ENCODE data around the gene SEPSECS.
"Not testable (repeated sequence)": the region's sequence is repeated elsewhere in the genome, so short reads cannot be mapped to it uniquely, and the experiment has no call there.

SEPSECS gene

DNA sequence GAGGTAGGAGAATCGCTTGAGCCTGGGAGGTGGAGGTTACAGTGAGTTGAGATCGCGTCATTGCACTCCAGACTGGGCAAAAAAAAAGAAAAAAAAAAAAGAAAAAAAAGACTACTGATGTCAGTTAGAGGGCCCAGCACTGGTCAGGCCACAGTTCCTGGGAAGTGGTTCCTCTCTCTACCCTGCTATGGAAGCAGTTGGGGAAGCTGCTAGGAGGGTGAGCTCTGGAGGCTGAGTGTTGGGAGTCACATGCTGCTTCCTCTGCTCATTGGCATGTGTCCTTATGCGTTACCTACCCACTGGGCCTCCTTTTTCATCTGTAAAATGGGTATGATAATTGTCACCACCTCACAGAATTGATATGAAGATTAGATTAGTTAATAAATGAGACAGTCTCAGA is 50.7 kb downstream of the SEPSECS start:
- no peak for DNase-seq (ENCODE audit: low read depth)

DNA sequence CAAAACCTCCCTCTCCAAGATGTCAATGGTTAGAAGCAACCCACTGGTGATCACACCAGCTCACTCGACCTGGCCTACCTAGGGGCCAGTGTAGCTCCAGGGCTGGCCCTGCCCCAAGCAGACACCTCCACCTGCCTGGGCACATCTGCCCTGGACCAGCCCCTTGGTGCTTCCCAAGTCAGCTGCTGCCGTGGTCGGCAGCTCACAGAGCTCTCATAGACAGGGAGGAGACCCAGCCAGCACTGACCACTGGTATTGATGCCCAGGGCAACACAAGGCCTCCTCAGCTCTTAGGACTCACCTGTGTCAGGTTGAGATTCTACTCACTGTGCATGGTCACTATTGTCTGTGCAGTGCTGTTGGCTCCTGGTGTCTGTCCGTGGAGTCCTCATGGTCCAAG is 51.7 kb downstream of the SEPSECS start:
- no peak for DNase-seq (ENCODE audit: low read depth)

- DNase-seq (ENCODE audit: low read depth) = no peak
Measured at GRCh38 chr4:25107827-25108516, 52.3 kb downstream of the SEPSECS start.

- no peak for DNase-seq (ENCODE audit: low read depth)
Measured at GRCh38 chr4:25106363-25107151, 53.7 kb downstream of the SEPSECS start.

DNA sequence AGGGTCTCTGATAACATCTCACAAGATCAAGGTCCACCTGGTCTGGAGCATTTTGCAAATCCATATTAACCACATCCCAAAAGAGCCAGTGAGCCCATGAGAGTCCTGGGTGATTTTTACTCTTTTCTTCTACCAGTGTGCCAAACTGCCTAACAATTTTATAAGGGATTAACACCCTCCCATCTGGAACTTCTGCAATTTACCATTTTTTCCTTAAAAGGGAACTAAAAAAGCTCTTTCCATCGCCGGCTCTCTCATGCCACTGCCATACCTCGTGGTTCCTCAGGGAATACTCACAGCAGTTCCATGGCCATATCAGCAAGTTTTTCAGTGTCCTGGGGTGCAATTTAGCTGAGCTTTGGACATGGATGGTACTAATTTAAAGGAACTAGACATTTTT is 55.7 kb downstream of the SEPSECS start:
- no peak for DNase-seq (ENCODE audit: low read depth)

DNA sequence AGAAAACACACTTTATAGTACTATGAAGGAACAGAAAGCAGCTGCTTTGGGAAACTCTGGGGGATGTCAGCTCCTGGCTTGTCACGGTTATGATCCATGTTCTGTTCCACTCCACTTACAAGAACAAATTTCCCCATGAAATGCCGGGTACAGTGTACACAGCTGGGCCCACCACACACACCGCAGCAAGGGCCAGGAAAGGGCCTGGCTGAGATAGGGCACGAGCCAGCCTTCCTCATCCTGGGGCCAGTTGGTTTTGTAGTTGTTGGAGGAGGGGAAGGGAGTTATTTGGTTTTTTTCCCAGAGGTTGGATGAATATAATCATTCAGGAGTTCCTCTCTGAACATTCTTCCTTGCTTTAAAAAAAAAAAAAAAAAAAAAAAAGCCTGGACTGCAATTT is 56.8 kb downstream of the SEPSECS start:
- peak; percentile 46 for DNase-seq (ENCODE audit: low read depth)

- no peak for DNase-seq (ENCODE audit: low read depth)
Measured at GRCh38 chr4:25101836-25102235, 58.4 kb downstream of the SEPSECS start.

GRCh38 chr4:25100710-25101109 is 59.5 kb downstream of the SEPSECS start:
- DNase-seq (ENCODE audit: low read depth) = no peak

DNA sequence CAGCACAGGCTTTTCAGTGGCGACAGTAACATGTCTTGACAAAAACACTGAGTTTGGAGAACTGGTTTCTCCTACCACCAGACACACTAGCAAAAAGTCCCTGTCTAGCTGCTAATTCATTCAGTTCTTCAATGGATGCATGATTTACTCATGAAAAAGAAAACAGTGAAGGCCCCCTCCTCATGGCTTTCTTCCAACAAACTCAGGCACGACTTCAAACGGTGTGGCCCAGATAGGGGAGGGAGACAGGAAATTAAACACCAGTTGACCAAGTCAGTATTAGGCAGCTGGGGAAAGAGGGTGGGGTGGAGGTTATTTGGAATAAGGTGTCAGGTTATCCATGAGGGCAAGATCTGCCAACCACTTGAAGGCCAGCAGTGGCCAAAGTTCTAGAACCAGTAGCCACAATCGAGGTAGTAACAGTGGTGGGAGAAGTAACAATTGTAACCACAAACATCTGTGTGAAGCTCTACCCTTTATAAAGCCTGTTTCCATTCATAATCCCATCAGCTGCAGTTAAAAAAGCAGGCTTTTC is 60.2 kb downstream of the SEPSECS start:
- DNase-seq (ENCODE audit: low read depth) = no peak

DNA sequence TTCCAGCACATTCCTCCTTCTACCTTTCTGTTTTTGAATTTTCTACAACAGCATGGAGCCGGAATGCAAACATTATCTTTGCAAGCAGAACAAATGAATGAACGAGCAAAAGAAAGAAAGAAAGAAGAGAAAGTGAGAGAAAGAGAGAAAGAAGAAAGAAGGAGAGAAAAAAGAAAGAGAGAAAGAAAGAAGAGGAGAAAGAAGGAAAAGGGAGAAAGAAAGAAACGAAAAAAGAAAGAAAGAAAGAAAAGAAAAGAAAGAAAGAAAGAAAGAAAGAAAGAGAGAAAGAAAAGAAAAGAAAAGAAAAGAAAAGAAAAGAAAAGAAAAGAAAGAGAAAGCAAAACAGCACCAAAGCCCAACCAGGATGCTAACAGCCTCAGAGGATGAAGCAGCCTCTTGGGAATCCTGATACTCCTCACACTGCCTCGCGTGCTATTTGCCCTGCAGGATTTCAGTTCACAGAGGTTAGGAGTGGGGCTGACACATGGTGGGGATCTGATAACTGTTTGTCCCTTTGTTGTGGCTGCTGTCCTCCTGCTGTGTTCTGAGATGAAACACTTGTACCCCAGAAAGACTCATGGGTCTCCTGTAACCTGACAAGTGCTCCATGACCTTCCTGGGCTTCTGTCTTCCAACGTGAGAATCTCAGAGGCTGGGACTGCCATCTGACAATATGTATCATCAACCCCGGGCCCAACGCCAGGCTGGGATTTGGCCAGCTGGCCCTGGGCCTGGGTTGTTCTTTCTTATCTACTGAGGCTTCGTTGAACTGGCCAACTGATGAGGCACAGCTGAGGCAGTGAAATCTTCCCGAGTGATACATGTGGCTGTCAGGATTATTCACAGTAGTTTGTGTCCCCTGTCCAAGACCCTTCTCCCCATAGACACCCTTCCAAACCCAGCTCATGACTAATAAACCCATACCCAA is 61.0 kb downstream of the SEPSECS start:
- DNase-seq (ENCODE audit: low read depth) = no peak

GRCh38 chr4:25096981-25097443 is 63.2 kb downstream of the SEPSECS start:
- DNase-seq (ENCODE audit: low read depth) = no peak

- no peak for DNase-seq (ENCODE audit: low read depth)
Measured at GRCh38 chr4:25096251-25096980, 63.8 kb downstream of the SEPSECS start.

DNA sequence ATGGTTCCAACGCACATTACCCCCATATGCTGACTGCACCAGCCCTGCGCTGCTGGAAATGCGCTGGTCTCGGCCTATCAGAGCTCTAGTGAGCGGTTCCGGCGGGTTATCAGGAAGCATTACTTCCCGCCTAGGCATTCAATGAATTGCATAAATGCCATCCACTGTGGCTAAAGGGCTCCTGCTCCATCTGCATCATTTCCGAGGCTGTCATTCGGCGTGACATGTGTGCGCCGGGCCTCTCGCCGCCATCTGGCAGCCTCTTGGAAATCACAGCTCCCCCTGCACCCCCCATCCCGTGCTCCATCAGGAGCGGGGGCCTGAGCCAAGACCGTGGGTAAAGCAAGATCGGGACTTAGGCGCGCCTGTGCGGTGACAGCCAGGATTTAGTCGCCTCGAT is 64.4 kb downstream of the SEPSECS start:
- DNase-seq (ENCODE audit: low read depth) = no peak

DNA sequence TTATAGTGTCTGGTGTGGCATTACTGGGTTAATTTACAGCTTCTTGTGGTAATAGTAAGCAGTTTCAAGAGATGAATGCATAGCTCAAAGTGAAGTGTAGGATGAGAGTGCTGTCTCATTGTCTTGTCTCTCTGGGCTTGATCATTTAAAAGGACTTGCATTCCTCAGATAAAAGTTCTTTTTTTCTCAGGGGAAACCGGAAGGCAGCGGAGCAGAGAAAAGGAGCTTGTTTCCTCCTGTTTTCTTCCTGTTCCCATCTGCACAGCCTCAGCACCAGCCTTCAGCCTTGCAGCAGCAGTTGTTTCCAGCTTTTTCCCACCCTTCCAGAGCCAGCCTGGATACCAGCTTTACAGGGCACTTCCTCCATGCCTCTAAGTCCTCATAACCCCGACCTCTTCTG is 68.1 kb downstream of the SEPSECS start:
- no peak for DNase-seq (ENCODE audit: low read depth)

DNA sequence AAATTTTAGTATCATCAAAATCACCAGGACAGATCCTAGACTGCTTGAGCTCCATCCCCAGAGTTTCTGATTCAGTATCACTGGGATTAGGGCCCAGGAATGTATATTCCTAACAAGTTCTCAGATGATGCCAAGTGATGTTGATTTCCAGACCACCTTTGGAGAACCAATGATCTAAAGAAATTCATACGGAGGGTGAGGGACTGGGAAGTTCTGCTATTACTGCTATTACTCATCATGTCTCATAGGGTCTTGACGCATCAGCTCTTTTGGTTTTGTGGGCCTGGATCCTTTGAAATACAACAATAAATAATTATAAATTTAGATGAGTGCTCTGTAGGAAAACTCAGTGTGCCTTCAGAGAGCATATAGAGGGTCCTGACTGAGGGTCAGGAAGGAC is 69.7 kb downstream of the SEPSECS start:
- no peak for DNase-seq (ENCODE audit: low read depth)

DNA sequence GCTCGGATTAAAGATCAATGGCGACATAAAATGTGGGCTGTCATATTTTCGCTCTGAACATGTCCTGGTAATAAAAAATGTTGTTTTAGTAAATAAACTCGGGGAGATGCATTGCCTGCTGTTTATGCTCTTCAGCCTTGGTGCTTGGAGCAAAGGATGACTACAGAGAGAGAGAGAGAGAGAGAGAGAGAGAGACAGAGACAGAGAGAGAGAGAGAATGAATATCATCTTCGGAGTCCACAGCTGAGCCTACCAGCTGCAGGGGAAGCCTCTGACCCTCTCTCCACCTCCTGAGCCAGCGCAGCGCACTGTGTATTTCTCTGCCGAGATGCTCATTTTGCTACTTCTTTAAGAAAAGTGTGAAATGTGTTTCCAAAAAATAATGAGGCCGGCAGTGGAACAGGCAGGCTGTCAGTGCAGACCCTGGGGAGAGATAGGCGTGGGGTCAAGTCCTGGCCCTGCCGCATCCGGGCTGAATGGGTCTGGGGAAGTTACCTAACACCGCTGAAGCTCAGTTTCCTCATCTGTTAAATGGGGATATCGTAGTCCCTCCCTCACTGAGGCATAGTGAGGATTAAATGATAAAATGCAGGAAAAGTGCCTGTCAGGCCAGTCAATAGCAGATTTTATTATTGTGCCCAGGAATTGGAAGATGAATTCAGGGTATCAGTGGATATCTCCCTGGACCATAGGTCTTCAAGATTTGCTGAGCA is 71.0 kb downstream of the SEPSECS start:
- DNase-seq (ENCODE audit: low read depth) = no peak

DNA sequence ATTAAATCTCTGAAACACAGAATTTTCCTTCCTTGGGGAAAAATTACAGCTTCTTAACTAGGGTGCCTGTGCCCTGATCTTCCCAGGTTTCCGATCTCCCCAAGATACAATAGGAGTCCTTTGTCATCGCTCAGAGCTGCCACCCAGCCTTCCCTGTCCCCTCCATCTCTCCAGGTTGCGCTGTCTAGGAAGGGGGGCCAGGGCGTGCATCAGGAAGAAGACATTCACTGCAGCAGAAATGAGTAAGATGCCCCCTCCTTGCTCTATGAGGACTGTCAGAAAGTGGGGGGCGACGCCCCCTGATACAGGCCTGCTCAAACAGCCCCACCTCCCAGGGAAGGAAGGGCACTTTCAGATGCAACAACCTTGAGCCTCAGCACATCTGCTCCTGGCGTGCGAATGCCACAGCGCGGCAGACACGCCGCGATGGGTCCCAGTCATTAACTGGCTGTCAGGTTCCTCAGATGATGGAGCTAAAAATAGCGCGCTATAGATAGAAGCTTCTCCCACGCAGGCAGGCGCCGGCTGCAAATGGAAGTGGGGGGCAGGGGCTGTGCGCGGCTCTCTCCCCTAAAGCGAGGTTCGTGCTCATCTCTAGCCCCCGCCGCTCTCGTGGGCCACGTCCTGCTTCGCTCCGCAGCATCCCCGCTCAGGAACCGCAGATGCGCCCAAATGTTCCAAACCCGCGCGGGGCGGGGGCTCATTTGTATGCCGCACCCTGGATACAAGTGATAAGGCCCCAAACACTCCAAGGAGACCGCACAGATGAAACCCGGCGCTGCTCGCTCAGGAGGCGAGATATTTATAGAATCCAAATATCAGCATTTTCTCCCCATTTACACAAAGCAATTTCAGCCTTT is 71.9 kb downstream of the SEPSECS start:
- no peak for DNase-seq (ENCODE audit: low read depth)

GRCh38 chr4:25085671-25086070 is 74.6 kb downstream of the SEPSECS start:
- DNase-seq (ENCODE audit: low read depth) = no peak

GRCh38 chr4:25083441-25083840 is 76.8 kb downstream of the SEPSECS start:
- not testable (repeated sequence) for DNase-seq (ENCODE audit: low read depth)
